A549 (cell line): ENCODE results near the gene ASTL.

Experiments
- BHLHE40 ChIP-seq: IDR thresholded peaks from 2 replicates; pipeline ENCODE4 v1.6.1; 2012; ENCODE audit warnings: low read depth, low read length, inconsistent platforms
- CHD2 ChIP-seq: fragments of 150-350 bp; IDR thresholded peaks from 2 replicates; pipeline ENCODE4 v1.6.1; 2014; ENCODE audit warnings: low read length; ENCODE audit not compliant: partially characterized antibody
- CTCF ChIP-seq: fragments of >200 bp; sonication (Bioruptor Twin); formaldehyde crosslinking; IDR thresholded peaks from 3 replicates; pipeline ENCODE4 v1.5.1; 2016
- EHMT2 ChIP-seq: fragments of 200-600 bp; sonication (generic); IDR thresholded peaks from 2 replicates; pipeline ENCODE4 v1.6.1; 2016; ENCODE audit warnings: antibody characterized with exemption, low read depth, mild to moderate bottlenecking, moderate library complexity
- EP300 ChIP-seq, 2 experiments: fragments of >200 bp; sonication (Bioruptor Twin); formaldehyde crosslinking; IDR thresholded peaks; 2 replicates in 1 of 2; 3 replicates in 1 of 2; pipeline ENCODE4 v1.6.1; 2016 to 2017
- TF ChIP-seq, protein P1 (sequence below): fragments of >200 bp; sonication (Bioruptor Twin); formaldehyde crosslinking; IDR thresholded peaks from 3 replicates; pipeline ENCODE4 v1.6.1; 2016
- TF ChIP-seq, protein P2 (sequence below): fragments of 450-650 bp; IDR thresholded peaks from 2 replicates; pipeline ENCODE4 v1.6.1; 2014; ENCODE audit warnings: antibody characterized with exemption

GRCh38 chr2:96113951-96114350, 24.4 kb downstream of the ASTL start:
- TF ChIP-seq CHD2 (no peak), CTCF (no peak), EHMT2 (no peak), BHLHE40 (no peak), EP300 (IDR thresholded peaks at IDR 0.05) (no peak)
- TF ChIP-seq, protein P1, sequence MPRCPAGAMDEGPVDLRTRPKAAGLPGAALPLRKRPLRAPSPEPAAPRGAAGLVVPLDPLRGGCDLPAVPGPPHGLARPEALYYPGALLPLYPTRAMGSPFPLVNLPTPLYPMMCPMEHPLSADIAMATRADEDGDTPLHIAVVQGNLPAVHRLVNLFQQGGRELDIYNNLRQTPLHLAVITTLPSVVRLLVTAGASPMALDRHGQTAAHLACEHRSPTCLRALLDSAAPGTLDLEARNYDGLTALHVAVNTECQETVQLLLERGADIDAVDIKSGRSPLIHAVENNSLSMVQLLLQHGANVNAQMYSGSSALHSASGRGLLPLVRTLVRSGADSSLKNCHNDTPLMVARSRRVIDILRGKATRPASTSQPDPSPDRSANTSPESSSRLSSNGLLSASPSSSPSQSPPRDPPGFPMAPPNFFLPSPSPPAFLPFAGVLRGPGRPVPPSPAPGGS: no peak
- TF ChIP-seq, protein P2, sequence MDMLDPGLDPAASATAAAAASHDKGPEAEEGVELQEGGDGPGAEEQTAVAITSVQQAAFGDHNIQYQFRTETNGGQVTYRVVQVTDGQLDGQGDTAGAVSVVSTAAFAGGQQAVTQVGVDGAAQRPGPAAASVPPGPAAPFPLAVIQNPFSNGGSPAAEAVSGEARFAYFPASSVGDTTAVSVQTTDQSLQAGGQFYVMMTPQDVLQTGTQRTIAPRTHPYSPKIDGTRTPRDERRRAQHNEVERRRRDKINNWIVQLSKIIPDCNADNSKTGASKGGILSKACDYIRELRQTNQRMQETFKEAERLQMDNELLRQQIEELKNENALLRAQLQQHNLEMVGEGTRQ: no peak
